ENCODE measurements around the gene BUD31. TPM values are rescaled to one million over a fixed set of nuclear protein-coding genes. Genes with fewer than 3 reads are reported as not detected.

The BUD31 gene
- total and polyA plus RNA-seq, 2 of the 13 experiments (the other 11 are each of a cell fraction or from before 2014, with no cell fraction given), result 35.1 to 79.1 TPM

- TF ChIP-seq PRDM10 (CRISPR knock-in tag; IDR thresholded peaks at IDR 0.05; ENCODE audit: low read depth) (no peak), KLF12 (CRISPR knock-in tag; IDR thresholded peaks at IDR 0.05; ENCODE audit: borderline replicate concordance) (no peak), HHEX (CRISPR knock-in tag; IDR thresholded peaks at IDR 0.05) (no peak), NRL (CRISPR knock-in tag; IDR thresholded peaks at IDR 0.05; ENCODE audit: borderline replicate concordance) (no peak), ZBTB8A (CRISPR knock-in tag; IDR thresholded peaks at IDR 0.05; ENCODE audit: borderline replicate concordance, low read depth) (no peak), ZNF343 (CRISPR knock-in tag; IDR thresholded peaks at IDR 0.05) (no peak), RAD21 (CRISPR knock-in tag; IDR thresholded peaks at IDR 0.05) (no peak), ZBTB44 (CRISPR knock-in tag; IDR thresholded peaks at IDR 0.05) (no peak), PBX3 (CRISPR knock-in tag; IDR thresholded peaks at IDR 0.05; ENCODE audit: borderline replicate concordance) (no peak), SKIL (CRISPR knock-in tag; IDR thresholded peaks at IDR 0.05; ENCODE audit: borderline replicate concordance) (no peak), ZBED4 (CRISPR knock-in tag; IDR thresholded peaks at IDR 0.05; ENCODE audit: borderline replicate concordance) (no peak), DNMT3B (CRISPR knock-in tag; conservative IDR thresholded peaks at IDR 0.05) (no peak)
These were observed 11.4 kb downstream of the BUD31 start (continued) for GRCh38 chr7:99420213-99420612.

Measured in HepG2 (cell line).